Measurements from ENCODE around the gene CPAMD8.

- no peak for TF ChIP-seq EZH2 (IDR thresholded peaks at IDR 0.05; ENCODE audit: low read length, missing control alignments)
- TF ChIP-seq, protein P1, sequence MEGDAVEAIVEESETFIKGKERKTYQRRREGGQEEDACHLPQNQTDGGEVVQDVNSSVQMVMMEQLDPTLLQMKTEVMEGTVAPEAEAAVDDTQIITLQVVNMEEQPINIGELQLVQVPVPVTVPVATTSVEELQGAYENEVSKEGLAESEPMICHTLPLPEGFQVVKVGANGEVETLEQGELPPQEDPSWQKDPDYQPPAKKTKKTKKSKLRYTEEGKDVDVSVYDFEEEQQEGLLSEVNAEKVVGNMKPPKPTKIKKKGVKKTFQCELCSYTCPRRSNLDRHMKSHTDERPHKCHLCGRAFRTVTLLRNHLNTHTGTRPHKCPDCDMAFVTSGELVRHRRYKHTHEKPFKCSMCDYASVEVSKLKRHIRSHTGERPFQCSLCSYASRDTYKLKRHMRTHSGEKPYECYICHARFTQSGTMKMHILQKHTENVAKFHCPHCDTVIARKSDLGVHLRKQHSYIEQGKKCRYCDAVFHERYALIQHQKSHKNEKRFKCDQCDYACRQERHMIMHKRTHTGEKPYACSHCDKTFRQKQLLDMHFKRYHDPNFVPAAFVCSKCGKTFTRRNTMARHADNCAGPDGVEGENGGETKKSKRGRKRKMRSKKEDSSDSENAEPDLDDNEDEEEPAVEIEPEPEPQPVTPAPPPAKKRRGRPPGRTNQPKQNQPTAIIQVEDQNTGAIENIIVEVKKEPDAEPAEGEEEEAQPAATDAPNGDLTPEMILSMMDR (conservative IDR thresholded peaks at IDR 0.05 in 1 of 2, IDR thresholded peaks at IDR 0.05 in 1 of 2; ENCODE audit: low read depth in 1 of 2, low read length in 2 of 2), result no peak
Observed at GRCh38 chr19:16861834-16862233, 164.8 kb downstream of the CPAMD8 start.

All from fibroblast of lung (primary cell).